ENCODE data around the gene KIF6.
A peak's percentile ranks its signal among the peaks of the same experiment; 100 is the strongest.

The KIF6 gene

GRCh38 chr6:39319621-39320362 is 405.4 kb downstream of the KIF6 start:
- peak overlapping the region; percentile 70 to 73 for H3K27ac ChIP-seq
- no peak for DNase-seq (ENCODE audit: low spot score)
- H3K4me3 ChIP-seq = no peak overlapping the region
- no peak for TF ChIP-seq CTCF (IDR thresholded peaks at IDR 0.05)

GRCh38 chr6:39317256-39317655 is 408.0 kb downstream of the KIF6 start:
- no peak for TF ChIP-seq CTCF (IDR thresholded peaks at IDR 0.05)
- DNase-seq (ENCODE audit: low spot score) = no peak
- no peak overlapping the region for H3K27ac ChIP-seq
- H3K4me3 ChIP-seq = no peak overlapping the region

- no peak for TF ChIP-seq CTCF (IDR thresholded peaks at IDR 0.05)
- peak within 1 kb of the TSS; percentile 71 for H3K4me3 ChIP-seq
- DNase-seq (ENCODE audit: low spot score) = no peak
- H3K27ac ChIP-seq = peak within 1 kb of the TSS; percentile 63 to 65
These were observed 410.9 kb downstream of the KIF6 start, which contains the start of gene KCNK17 for GRCh38 chr6:39314273-39314795. Gene KCNK17, minus strand, starts transcription at chr6:39314419. Its CDS starts 99 bp downstream, at chr6:39314320.

GRCh38 chr6:39313526-39314272 is 411.5 kb downstream of the KIF6 start:
- H3K4me3 ChIP-seq = peak overlapping the region; percentile 71
- TF ChIP-seq CTCF (IDR thresholded peaks at IDR 0.05) = no peak
- H3K27ac ChIP-seq = peak overlapping the region; percentile 63 to 65
- DNase-seq (ENCODE audit: low spot score) = no peak

GRCh38 chr6:39312912-39313525 is 412.2 kb downstream of the KIF6 start:
- no peak for TF ChIP-seq CTCF (IDR thresholded peaks at IDR 0.05)
- peak overlapping the region; percentile 71 for H3K4me3 ChIP-seq
- H3K27ac ChIP-seq = peak overlapping the region; percentile 63 to 65
- DNase-seq (ENCODE audit: low spot score) = no peak

- Histone ChIP-seq H3K27ac (no peak overlapping the region), H3K4me3 (no peak overlapping the region)
- no peak for TF ChIP-seq CTCF (IDR thresholded peaks at IDR 0.05)
- no peak for DNase-seq (ENCODE audit: low spot score)
These were observed 414.7 kb downstream of the KIF6 start for GRCh38 chr6:39310542-39310941.
